ENCODE measurements around the gene SLC12A8. TPM values are rescaled to one million over a fixed set of nuclear protein-coding genes. Genes with fewer than 3 reads are reported as not detected.

SLC12A8 gene
- total and polyA plus RNA-seq, 2 experiments from 2014 or later: 3.1 to 3.4 TPM

GRCh38 chr3:125202197-125202596 is 10.4 kb downstream of the SLC12A8 start:
- Histone ChIP-seq H3K36me3 (no peaks in the 10 kb centered on the region), H3K27me3 (no peaks in the 10 kb centered on the region), H3K9me3 (ENCODE audit: low read depth) (no peaks in the 10 kb centered on the region), H3K27ac (no peak overlapping the region), H3K4me3 (no peak overlapping the region), H3K4me1 (ENCODE audit: low read depth) (no peaks in the 10 kb centered on the region)
- TF ChIP-seq CTCF (IDR thresholded peaks at IDR 0.05; ENCODE audit: low read depth, low read length): peak; percentile 31
- DNase-seq (ENCODE audit: low read depth in 1 of 2, low spot score in 1 of 2): peak in 1 of 2 donors; percentile 31

- no peak for TF ChIP-seq CTCF (IDR thresholded peaks at IDR 0.05; ENCODE audit: low read depth, low read length)
- Histone ChIP-seq H3K4me3 (no peak overlapping the region), H3K27me3 (no peaks in the 10 kb centered on the region), H3K36me3 (no peaks in the 10 kb centered on the region), H3K9me3 (ENCODE audit: low read depth) (no peaks in the 10 kb centered on the region), H3K4me1 (ENCODE audit: low read depth) (no peaks in the 10 kb centered on the region), H3K27ac (no peak overlapping the region)
- DNase-seq (ENCODE audit: low read depth in 1 of 2, low spot score in 1 of 2): no peak
Observed at GRCh38 chr3:125200731-125201139, 11.8 kb downstream of the SLC12A8 start.

GRCh38 chr3:125194849-125195601 is 17.5 kb downstream of the SLC12A8 start:
- Histone ChIP-seq H3K4me3 (no peak overlapping the region), H3K36me3 (no peaks in the 10 kb centered on the region), H3K27me3 (no peaks in the 10 kb centered on the region), H3K27ac (no peak overlapping the region), H3K9me3 (ENCODE audit: low read depth) (no peaks in the 10 kb centered on the region), H3K4me1 (ENCODE audit: low read depth) (peaks cover 12% of the 10 kb centered on the region)
- peak in 1 of 2 donors; percentile 85 for DNase-seq (ENCODE audit: low read depth in 1 of 2, low spot score in 1 of 2)
- TF ChIP-seq CTCF (IDR thresholded peaks at IDR 0.05; ENCODE audit: low read depth, low read length): no peak

GRCh38 chr3:125194061-125194848 is 18.3 kb downstream of the SLC12A8 start:
- no peaks in the 10 kb centered on the region for H3K36me3 ChIP-seq
- DNase-seq (ENCODE audit: low read depth in 1 of 2, low spot score in 1 of 2): no peak
- no peak overlapping the region for H3K4me3 ChIP-seq
- H3K27me3 ChIP-seq: no peaks in the 10 kb centered on the region
- H3K4me1 ChIP-seq (ENCODE audit: low read depth): peaks cover 13% of the 10 kb centered on the region
- H3K9me3 ChIP-seq (ENCODE audit: low read depth): no peaks in the 10 kb centered on the region
- H3K27ac ChIP-seq: no peak overlapping the region
- TF ChIP-seq CTCF (IDR thresholded peaks at IDR 0.05; ENCODE audit: low read depth, low read length): no peak

GRCh38 chr3:125192190-125193035 is 20.1 kb downstream of the SLC12A8 start:
- DNase-seq (ENCODE audit: low read depth in 1 of 2, low spot score in 1 of 2): no peak
- H3K27me3 ChIP-seq: no peaks in the 10 kb centered on the region
- H3K9me3 ChIP-seq (ENCODE audit: low read depth): no peaks in the 10 kb centered on the region
- no peak overlapping the region for H3K27ac ChIP-seq
- no peaks in the 10 kb centered on the region for H3K36me3 ChIP-seq
- H3K4me3 ChIP-seq: no peak overlapping the region
- H3K4me1 ChIP-seq (ENCODE audit: low read depth): peaks cover 18% of the 10 kb centered on the region
- peak; percentile 11 for TF ChIP-seq CTCF (IDR thresholded peaks at IDR 0.05; ENCODE audit: low read depth, low read length)

Measured in cardiac muscle cell (in vitro differentiated cells and primary cell).